HG03565 (cell line): ENCODE results near the gene AIFM2.

Experiments
- ATAC-seq: cut with Tn5 transposase; IDR thresholded peaks from one replicate; pipeline ENCODE4 v1.9.1; 2021; ENCODE audit warnings: mild to moderate bottlenecking, moderate library complexity; ENCODE audit not compliant: unreplicated experiment

AIFM2 gene

GRCh38 chr10:70146489-70147258 lies 14.0 kb upstream of the AIFM2 start, which contains the start of gene TYSND1:
Gene TYSND1, minus strand, starts transcription at chr10:70146700. Its CDS starts 114 bp downstream, at chr10:70146586.
- ATAC-seq, result peak; percentile 84

GRCh38 chr10:70145666-70146488 lies 13.3 kb upstream of the AIFM2 start:
- ATAC-seq, result peak; percentile 32

- ATAC-seq, result peak; percentile 8
Observed at GRCh38 chr10:70145166-70145665, 12.6 kb upstream of the AIFM2 start.

- no peak for ATAC-seq
Observed at GRCh38 chr10:70144372-70145110, 11.9 kb upstream of the AIFM2 start.

GRCh38 chr10:70142555-70142954 lies 9.9 kb upstream of the AIFM2 start:
- ATAC-seq, result no peak

- no peak for ATAC-seq
Observed at GRCh38 chr10:70140297-70140696, 7.7 kb upstream of the AIFM2 start.

GRCh38 chr10:70139997-70140250 lies 7.3 kb upstream of the AIFM2 start:
- no peak for ATAC-seq

GRCh38 chr10:70139151-70139996 lies 6.7 kb upstream of the AIFM2 start:
- no peak for ATAC-seq

- no peak for ATAC-seq
Observed at GRCh38 chr10:70137927-70138883, 5.6 kb upstream of the AIFM2 start.

GRCh38 chr10:70137135-70137534 lies 4.5 kb upstream of the AIFM2 start:
- ATAC-seq, result no peak

GRCh38 chr10:70135684-70136083 lies 3.1 kb upstream of the AIFM2 start:
- ATAC-seq, result no peak

- no peak for ATAC-seq
Observed at GRCh38 chr10:70135046-70135445, 2.4 kb upstream of the AIFM2 start.

- no peak for ATAC-seq
Observed at GRCh38 chr10:70131560-70131937, 1.1 kb downstream of the AIFM2 start.

GRCh38 chr10:70130878-70131559 lies 1.6 kb downstream of the AIFM2 start:
- ATAC-seq, result no peak

- no peak for ATAC-seq
Observed at GRCh38 chr10:70126700-70127395, 5.8 kb downstream of the AIFM2 start.

GRCh38 chr10:70125918-70126552 lies 6.6 kb downstream of the AIFM2 start:
- no peak for ATAC-seq

- ATAC-seq, result no peak
Observed at GRCh38 chr10:70124918-70125317, 7.7 kb downstream of the AIFM2 start.

- no peak for ATAC-seq
Observed at GRCh38 chr10:70124415-70124814, 8.2 kb downstream of the AIFM2 start.
